22Rv1 (cell line): Measurements from ENCODE around the gene AKNA.

Experiments used
- ZFX ChIP-seq: fragments of 450-650 bp; IDR thresholded peaks from 2 replicates; pipeline ENCODE4 v1.6.1; 2017; ENCODE audit warnings: antibody characterized with exemption, borderline replicate concordance
- TF ChIP-seq, protein P1 (sequence below): fragments of 450-650 bp; IDR thresholded peaks from 2 replicates; pipeline ENCODE4 v1.5.1; 2017; ENCODE audit warnings: mild to moderate bottlenecking

DNA sequence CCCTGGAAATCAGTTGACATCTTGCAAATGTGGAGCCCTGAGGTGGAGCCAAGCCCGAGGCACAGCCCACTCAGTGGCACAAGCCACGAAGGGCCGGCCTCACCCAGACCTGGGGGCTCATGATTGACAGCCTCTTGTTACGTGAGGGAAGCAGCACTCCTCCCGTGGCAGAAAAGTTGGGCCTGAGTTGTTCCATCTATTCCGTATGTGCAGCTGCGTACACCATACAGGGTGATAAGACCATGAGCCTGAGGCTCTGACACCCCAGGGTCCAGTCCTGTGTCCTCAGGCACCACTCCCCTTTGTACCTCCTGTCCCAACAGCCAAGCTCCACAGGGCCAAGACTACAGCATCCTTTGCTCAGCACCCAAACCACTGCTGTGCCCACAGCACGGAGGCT is 60.0 kb downstream of the AKNA start:
- no peak for TF ChIP-seq ZFX
- TF ChIP-seq, protein P1, sequence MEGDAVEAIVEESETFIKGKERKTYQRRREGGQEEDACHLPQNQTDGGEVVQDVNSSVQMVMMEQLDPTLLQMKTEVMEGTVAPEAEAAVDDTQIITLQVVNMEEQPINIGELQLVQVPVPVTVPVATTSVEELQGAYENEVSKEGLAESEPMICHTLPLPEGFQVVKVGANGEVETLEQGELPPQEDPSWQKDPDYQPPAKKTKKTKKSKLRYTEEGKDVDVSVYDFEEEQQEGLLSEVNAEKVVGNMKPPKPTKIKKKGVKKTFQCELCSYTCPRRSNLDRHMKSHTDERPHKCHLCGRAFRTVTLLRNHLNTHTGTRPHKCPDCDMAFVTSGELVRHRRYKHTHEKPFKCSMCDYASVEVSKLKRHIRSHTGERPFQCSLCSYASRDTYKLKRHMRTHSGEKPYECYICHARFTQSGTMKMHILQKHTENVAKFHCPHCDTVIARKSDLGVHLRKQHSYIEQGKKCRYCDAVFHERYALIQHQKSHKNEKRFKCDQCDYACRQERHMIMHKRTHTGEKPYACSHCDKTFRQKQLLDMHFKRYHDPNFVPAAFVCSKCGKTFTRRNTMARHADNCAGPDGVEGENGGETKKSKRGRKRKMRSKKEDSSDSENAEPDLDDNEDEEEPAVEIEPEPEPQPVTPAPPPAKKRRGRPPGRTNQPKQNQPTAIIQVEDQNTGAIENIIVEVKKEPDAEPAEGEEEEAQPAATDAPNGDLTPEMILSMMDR, result no peak
